ENCODE measurements around the gene XKR8. TPM values are rescaled to one million over a fixed set of nuclear protein-coding genes. Genes with fewer than 3 reads are reported as not detected.

XKR8 gene, protein sequence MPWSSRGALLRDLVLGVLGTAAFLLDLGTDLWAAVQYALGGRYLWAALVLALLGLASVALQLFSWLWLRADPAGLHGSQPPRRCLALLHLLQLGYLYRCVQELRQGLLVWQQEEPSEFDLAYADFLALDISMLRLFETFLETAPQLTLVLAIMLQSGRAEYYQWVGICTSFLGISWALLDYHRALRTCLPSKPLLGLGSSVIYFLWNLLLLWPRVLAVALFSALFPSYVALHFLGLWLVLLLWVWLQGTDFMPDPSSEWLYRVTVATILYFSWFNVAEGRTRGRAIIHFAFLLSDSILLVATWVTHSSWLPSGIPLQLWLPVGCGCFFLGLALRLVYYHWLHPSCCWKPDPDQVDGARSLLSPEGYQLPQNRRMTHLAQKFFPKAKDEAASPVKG
- total RNA-seq, result 5.1 and 6.6 TPM in 2 replicates
- polyA plus RNA-seq (2012), result 3.4 TPM

DNA sequence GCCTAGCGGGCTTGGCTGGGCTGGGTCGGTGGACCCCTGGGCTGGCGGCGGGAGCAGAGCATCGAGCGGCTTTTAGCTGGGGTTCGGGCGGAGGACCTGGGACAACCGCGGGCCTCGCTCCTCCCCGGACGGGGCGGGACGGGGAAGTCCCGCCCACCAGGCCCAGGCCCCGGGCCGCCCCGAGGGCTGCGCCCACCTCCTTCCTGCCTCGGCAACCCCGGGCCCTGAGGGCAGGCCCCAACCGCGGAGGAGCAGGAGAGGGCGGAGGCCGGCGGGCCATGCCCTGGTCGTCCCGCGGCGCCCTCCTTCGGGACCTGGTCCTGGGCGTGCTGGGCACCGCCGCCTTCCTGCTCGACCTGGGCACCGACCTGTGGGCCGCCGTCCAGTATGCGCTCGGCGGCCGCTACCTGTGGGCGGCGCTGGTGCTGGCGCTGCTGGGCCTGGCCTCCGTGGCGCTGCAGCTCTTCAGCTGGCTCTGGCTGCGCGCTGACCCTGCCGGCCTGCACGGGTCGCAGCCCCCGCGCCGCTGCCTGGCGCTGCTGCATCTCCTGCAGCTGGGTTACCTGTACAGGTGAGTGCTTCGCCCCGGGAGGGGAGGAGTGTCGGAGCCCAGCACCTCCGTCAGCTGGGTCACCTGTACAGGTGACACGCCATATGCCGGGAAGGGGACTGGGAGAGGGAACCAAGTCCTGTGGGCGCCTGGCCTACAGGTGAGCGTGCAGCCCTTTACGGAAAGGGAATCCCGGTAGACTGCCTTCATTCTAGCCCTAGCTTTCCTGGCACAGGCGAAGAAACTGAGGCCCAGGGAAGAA lies at the start of gene XKR8:
XKR8 (plus strand) TSS at position 182 of the 812 bp plus-strand sequence; CDS start at position 279, 97 bp downstream.
- peak; percentile 62 for DNase-seq (ENCODE audit: low read depth)

DNA sequence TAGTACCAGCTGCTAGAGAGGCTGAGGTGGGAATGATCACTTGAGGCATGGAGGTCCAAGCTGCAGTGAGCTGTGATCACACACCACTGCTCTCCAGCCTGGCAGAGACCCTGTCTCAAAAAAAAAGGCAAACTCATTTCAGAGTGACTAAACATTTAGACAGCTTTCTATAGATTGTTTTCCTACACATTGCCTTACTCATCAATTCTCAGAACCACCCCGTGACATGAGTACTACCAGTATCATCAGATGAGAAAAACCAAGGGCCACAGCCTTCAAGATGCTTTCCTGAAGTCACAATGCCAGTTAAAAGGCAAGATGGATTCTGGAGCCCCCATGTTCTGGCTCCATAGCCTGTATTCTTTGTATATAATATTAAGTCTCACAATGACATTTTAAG lies 47.3 kb upstream of the XKR8 start:
- DNase-seq (ENCODE audit: low read depth), result no peak

DNA sequence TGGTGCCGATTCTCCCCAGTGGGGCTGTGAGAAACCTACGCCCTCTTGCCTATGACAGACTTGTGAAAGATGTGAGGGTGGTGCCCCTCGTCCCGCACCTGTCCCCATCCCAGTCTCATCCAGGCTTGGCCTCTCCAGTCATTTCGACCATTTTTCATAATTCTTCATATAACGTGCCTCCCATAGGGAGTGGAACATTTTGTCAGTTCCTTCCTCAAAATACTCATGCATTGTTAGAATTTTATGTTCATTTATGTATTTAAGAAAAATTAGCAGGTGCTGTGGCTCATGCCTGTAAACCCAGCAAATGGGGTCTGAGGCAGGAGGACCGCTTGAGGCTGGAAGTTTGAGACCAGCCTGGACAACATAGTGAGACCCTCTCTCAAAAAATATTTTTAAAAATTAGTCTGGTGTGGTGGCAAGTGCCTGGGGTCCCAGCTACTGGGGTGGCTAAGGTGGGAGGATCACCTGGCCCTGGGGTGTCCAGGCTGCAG lies 44.6 kb upstream of the XKR8 start:
- DNase-seq (ENCODE audit: low read depth), result no peak

DNA sequence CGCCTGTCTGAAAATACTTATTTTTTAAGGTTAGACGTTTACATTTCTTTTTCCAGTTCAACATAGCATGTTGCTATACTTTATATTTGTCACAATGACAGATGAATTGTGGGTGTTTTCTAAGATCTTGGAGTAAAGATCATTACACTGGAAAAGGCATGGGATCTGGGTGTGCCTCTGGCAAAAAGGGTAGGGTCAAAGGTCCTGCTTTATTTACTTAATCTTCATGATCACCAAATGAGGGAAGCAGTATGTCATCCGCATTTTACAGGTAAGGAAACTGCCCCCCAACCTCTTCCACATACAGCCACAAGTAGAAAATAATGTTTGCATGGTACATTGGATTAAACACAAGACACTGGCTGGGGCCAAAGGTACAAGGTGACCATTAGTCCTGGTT lies 37.5 kb upstream of the XKR8 start:
- no peak for DNase-seq (ENCODE audit: low read depth)

DNA sequence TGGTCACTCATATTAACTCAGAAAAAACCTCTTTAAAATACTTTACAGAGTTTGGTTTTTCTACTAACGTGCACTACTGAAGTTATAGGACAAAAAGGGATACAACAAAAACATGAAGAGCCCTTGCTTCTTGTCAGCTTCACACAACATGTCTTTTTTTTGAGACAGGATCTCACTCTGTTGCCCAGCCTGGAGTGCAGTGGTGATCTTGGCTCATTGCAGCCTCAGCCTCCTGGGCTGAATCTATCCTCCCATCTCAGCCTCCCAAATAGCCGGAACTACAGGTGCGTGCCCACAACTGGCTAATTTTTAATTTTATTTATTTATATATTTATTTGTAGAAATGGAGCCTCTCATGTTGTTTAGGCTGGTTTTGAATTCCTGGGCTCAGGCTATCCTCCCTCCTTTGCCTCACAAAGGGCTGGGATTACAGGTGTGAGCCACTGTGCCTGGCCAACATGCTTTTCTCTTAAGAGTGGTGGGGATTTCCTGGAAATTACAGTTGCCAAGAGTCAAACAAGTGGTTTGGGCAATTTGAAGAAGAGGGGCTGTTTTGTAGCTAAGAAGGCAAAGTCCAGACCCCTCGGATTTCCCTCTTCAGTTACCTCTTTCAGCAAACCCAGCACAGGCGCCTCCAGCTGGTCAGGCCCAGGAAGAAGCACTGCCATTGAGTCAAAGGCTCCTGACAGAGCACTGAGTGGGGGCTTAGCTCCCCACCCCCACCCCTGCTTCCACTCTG lies 31.4 kb upstream of the XKR8 start:
- DNase-seq (ENCODE audit: low read depth), result no peak

DNA sequence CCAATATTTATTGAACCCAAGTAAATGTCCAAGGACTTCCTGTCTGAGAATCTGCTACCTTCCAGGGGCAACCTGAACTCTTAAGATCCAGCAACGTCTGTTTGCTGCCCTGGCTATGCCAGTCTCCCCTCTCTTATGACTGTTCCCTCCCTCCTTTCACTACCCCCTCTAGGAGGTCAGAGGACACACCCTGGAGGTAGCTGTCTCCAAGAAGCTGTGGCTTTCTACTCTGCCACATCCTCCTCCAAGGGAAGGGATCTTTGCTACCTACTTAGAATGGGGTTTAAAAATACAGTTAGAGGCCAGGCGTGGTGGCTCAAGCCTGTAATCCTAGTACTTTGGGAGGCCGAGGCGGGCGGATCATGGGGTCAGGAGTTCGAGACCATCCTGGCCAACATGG lies 28.6 kb upstream of the XKR8 start:
- DNase-seq (ENCODE audit: low read depth), result no peak

DNA sequence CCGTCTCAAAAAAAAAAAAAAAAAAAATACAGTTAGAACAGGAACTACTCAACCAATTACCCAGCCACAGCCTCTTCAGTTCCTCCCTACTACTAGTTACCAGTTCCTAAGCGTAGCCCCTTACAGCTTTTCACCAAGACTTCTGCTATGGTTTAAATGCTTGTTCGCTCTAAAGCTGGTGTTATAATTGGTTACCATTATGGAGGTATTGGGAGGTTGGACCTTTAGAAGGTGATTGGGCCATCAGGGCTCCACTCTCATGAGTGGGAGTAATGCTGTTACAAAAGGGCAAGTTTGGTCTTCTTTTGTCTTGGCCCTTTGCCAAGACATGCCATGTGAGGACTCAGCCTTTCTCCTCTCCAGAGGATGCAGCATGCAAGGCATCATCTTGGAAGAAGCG lies 28.0 kb upstream of the XKR8 start:
- no peak for DNase-seq (ENCODE audit: low read depth)

DNA sequence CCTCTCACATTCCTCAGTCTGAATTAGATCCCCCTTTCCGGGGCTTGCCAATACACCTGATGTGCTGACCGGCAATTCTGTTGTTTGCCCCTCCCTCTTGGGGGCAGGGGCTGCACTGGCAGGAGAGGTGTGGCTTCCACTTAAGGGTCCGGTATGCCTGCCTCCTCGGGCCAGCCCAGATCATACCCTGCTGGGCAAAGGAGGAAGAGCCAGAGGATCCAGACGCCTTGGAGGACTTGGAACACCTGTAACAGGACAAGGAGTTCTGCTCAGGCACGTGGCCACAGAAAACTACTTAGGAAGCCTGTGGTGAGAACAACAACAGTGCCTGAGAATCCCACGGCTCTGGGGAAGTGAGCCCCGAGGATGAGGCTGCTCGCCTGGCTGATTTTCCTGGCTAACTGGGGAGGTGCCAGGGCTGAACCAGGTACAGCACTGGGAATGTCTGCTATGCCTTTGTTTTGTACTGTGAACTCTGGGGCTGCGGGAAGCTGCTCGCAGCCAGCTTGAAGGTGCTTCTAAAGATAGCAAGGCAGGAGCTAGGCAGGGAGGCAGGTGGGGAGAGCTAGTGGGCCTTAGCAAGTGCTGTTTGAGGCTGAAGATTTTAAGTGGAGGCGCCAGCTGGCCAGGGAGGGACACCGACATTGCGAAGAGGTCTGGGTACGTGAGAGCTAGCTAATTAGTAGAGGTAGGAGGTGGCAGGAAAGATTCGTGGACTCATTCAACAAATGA lies 24.8 kb upstream of the XKR8 start, which contains the start of gene SMPDL3B:
SMPDL3B (plus strand) TSS at position 183 of the 732 bp plus-strand sequence; CDS start at position 367, 184 bp downstream.
- DNase-seq (ENCODE audit: low read depth), result no peak

DNA sequence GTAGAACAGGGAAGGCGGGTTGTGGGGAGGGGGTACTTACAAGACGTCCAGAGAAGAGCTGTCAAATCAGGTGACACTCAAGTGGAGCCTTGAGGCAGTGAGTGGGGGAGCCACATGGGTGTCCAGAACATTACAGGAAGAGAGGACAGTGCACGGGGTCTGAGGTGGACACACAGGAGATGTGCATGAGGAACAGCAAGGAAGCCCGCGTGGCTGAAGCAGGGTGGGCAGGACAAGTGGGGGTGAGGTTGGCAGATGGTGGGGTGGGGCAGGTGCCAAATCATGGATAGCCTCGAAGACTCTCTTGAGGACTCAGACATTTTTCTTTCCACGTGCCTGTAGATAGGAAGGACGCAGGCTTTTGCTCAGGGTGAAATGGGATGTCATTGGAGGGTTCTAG lies 24.1 kb upstream of the XKR8 start:
- no peak for DNase-seq (ENCODE audit: low read depth)

DNA sequence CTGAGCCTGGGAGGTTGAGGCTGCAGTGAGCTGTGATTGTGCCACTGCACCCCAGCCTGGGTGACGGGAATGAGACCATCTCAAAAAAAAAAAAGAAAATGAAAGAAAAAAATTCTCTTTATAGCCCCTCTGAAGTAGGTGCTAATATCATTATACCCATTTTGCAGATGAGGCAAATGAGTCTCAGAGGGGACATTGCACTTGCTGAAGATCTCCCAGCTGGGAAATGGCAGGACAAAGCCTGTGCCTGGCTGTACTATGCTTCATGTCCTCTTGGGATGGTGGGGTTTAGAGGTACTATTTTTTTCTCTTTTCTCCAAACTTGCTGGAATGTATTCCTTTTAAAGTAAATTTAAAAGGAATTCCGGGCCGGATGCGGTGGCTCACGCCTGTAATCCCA lies 23.4 kb upstream of the XKR8 start:
- DNase-seq (ENCODE audit: low read depth), result no peak

DNA sequence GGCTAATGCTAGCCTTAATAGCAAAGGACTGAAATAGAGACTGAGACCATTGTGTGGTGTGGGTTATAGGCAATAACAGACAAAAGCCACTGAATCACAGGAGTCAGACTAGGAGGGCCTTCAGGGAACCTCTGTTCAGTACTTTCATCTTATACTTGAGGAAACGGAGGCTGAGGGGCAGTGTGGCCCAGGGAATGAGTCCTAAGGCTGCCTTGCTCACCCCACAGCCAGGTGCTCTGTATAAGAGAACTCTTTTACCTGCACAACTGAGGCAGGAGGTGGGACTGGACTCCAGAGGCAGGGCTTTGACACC lies 22.3 kb upstream of the XKR8 start:
- no peak for DNase-seq (ENCODE audit: low read depth)

DNA sequence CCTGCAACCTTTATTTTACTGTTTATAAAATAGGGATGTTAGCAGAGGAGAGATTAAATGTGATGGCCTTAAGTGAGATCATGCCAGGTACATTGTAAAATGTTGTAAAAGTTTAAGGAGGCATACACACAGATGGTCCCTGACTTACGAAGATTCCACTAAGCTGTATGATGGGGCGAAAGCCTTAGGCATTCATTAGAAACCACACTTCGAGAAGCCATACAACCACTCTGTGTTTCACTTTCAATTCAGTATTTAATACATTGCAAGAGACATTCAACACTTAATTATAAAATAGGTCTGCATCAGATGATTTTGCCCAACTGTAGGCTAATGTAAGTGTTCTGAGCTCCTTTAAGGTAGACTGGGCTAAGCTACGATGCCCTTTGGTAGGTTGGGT lies 21.3 kb upstream of the XKR8 start:
- no peak for DNase-seq (ENCODE audit: low read depth)

DNA sequence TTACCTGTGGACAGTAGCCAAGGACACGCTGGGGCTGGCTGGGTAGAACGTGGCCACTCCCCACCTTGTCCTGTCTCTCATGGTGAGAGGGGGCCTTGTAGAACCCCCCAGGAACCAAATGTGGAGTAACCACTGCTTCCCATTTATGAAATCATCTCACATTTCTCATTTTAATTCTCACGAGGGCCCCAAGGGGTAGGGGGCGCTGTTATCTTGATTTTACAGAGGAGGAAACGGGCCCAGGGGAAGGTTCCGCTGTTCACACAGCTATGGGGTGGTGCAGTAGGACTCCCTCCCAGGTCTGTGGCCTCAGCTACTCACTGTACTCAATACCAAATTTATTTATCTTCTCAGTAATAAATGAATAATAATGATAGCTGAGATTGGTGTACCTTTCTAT lies 19.5 kb upstream of the XKR8 start:
- peak; percentile 58 for DNase-seq (ENCODE audit: low read depth)

DNA sequence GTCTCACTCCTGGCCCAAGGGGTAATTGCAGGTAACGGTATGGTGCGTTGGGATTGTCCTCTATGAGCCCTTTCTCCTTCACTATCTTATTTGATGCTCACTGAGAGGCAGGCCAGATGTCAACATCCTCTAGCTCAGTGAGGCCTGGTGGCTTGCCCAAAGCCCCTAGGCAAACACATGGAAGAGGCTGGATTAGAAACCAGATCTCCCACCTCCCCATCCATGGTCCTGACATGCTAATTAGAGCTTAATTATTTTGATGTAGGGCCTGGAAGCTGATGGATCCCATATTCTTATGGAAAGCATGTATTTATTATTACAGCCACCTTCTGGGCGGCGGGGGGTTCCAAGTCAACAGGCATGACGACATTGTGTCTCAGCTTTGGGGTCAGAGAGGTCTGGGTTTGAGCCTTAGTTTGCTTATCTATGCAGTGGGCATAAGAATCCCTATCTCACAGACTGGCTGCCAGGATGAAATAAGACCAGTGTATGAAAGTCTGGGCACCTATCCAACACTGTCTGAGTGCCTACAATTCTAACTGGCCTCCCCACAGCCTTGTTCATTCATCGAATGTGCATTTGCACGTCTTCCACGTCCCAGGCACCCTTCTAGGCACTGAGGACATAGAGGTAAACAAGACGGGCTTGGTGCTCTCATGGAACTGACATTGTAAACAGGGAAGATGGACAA lies 18.8 kb upstream of the XKR8 start:
- no peak for DNase-seq (ENCODE audit: low read depth)

DNA sequence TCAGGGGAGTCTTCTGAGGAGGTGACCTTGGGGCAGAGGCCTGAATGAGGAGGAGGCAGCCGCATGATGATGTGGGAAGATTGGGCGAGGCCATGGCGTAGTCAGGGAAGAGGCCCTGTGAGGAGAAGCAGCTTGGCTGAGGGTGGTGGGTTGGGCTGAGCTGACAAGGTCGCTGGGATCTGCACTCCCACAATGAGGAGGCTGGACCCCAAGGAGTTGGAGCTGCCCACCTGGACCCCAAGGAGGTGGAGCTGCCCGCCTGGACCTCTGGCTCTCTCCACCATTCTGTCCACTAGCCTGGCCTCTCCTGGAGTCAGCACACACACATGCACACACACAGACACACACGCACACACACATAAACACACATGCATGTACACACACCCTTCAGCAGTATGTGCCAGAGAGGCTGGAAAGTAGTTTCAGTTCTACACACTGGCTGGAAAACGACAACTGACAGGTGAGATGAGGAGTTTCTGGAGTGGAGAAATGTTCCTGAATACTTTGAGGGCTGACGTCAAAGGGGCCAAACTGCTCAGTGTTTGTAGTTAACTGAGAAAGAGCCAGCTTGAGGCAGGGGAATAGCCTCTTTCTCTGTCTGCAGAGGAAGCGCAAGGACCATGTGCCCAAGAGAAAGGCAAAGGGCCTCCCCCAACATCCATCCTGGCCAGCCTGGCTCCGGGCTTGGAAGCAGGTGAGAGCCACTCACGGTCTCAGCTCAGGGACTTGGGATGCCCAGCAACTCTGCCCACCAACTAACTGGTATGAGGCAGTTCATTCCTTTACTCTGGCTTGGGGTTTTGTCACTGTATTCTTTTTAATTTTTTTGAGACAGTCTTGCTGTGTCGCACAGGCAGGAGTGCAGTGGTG lies 17.9 kb upstream of the XKR8 start:
- no peak for DNase-seq (ENCODE audit: low read depth)

DNA sequence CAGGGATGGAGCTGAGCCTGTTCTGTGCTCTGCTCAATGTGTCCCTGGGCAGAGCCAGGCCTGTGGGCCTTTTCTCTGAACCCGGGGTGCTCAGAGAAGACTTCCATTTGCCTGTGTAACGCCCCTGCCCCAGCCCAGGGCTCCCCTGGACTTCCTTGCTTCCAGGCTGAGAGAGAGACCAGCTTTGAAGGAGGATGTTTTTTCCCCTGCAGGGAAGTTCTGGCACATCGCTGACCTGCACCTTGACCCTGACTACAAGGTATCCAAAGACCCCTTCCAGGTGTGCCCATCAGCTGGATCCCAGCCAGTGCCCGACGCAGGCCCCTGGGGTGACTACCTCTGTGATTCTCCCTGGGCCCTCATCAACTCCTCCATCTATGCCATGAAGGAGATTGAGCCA lies 14.8 kb upstream of the XKR8 start:
- DNase-seq (ENCODE audit: low read depth), result no peak

DNA sequence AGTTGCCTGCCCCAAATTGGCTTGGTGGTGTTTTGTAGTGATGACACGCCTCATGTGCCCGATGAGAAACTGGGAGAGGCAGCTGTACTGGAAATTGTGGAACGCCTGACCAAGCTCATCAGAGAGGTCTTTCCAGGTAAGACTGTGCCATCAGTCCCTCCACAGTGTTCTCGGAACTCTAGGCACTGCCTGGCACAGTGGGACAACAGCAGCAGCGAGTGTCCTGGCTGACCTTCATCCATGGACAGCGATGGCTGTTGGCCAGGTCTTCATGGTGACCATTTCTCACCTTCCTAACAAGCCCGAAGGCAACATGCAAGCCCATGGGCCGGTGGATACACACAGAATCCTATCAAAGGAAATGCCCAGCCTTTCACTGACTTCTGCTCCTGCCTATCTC lies 10.7 kb upstream of the XKR8 start:
- no peak for DNase-seq (ENCODE audit: low read depth)

DNA sequence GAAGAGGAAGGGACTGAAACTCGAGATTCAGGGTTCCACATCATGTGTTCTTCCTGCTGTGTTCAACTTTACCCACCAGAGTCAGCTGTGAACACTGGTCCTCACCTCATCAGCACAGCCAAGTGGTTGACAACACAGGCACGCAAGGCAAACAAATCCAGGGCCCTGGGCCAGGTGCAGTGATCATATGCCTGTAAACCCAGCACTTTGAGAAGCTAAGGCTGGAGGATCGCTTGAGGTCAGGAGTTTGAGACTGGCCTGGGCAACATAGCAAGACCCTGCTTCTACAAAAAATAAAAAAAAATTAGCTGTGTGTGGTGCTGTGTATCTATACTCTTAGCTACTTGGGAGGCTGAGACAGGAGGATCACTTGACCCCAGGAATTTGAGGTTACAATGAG lies 8.4 kb upstream of the XKR8 start:
- DNase-seq (ENCODE audit: low read depth), result no peak

DNA sequence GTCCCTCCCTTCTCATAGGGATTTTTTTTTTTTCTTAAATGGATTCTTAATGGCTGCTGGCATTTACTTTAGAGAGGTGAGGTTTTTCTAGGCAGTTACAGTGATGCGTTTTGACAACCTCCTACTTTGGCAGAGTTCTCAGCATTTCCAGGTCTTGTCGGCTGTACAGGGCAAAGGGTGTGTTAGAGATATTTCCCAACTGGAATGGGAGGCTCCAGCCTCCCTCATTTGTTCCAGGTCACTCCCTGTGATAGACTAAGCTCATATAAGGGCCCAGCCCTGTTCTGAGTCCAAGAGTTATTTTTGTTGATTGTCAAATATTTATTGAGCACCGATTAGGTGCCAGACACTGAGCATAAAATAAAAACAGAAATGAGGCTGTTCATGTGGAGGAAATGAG lies 7.6 kb upstream of the XKR8 start:
- no peak for DNase-seq (ENCODE audit: low read depth)

Data from myocyte (in vitro differentiated cells).